ENCODE measurements around the gene NACC1. TPM values are rescaled to one million over a fixed set of nuclear protein-coding genes. Genes with fewer than 3 reads are reported as not detected.

The NACC1 gene
- total RNA-seq, 4 donors from 2014 or later, result 23.8 to 55.2 (median 26.2) TPM

- WGBS, 2 donors (ENCODE audit: low coverage in 1 of 2), result 82 to 89% methylated on average over 5 to 9 of the region's 9 CpGs
- H3K4me1 ChIP-seq, result no peaks in the 10 kb centered on the region
- ATAC-seq, result no peak
Observed at GRCh38 chr19:13127051-13127450, 9.0 kb downstream of the NACC1 start.

GRCh38 chr19:13127811-13128575, 9.9 kb downstream of the NACC1 start:
- no peak for ATAC-seq
- no peak for TF ChIP-seq CTCF (IDR thresholded peaks at IDR 0.05)
- no peak for TF ChIP-seq POLR2AphosphoS5 (IDR thresholded peaks at IDR 0.05)
- no peak for TF ChIP-seq POLR2A (IDR thresholded peaks at IDR 0.05)
- TF ChIP-seq EP300 (IDR thresholded peaks at IDR 0.05), result no peak
- H3K4me1 ChIP-seq, result peaks cover 0 to under 1% (median 0%) of the 10 kb centered on the region in 3 donors
- H3K9me3 ChIP-seq, result no peaks in the 10 kb centered on the region
- H3K27me3 ChIP-seq, result no peaks in the 10 kb centered on the region
- 73 to 81% methylated on average over 2 to 5 of the region's 6 CpGs for WGBS, 2 donors (ENCODE audit: low coverage in 1 of 2)
- peaks cover 0 to 16% of the 10 kb centered on the region in 2 donors for H3K36me3 ChIP-seq
- H3K27ac ChIP-seq, result no peak overlapping the region
- no peak overlapping the region for H3K4me3 ChIP-seq

More at GRCh38 chr19:13127051-13127450, 9.0 kb downstream of the NACC1 start:
- peaks cover 0 to 16% of the 10 kb centered on the region in 2 donors for H3K36me3 ChIP-seq
- H3K4me3 ChIP-seq, result no peak overlapping the region
- no peaks in the 10 kb centered on the region for H3K9me3 ChIP-seq
- no peak overlapping the region for H3K27ac ChIP-seq
- TF ChIP-seq POLR2A (IDR thresholded peaks at IDR 0.05), result no peak
- TF ChIP-seq POLR2AphosphoS5 (IDR thresholded peaks at IDR 0.05), result no peak
- H3K27me3 ChIP-seq, result no peaks in the 10 kb centered on the region

GRCh38 chr19:13128583-13128982, 10.5 kb downstream of the NACC1 start:
- Histone ChIP-seq H3K4me3 (no peak overlapping the region), H3K9me3 (no peaks in the 10 kb centered on the region), H3K27ac (no peak overlapping the region), H3K27me3 (no peaks in the 10 kb centered on the region), H3K4me1 (peaks cover 0 to 7% (median 0%) of the 10 kb centered on the region in 3 donors), H3K36me3 (peaks cover 0 to 16% of the 10 kb centered on the region in 2 donors)
- ATAC-seq, result no peak
- WGBS, 2 donors (ENCODE audit: low coverage in 1 of 2), result no CpG with 5 or more reads among the region's 1 CpG
- no peak for TF ChIP-seq CTCF (IDR thresholded peaks at IDR 0.05)
- TF ChIP-seq EP300 (IDR thresholded peaks at IDR 0.05), result no peak
- no peak for TF ChIP-seq POLR2A (IDR thresholded peaks at IDR 0.05)

GRCh38 chr19:13129384-13129783, 11.3 kb downstream of the NACC1 start:
- H3K27ac ChIP-seq, result no peak overlapping the region
- H3K9me3 ChIP-seq, result no peaks in the 10 kb centered on the region
- TF ChIP-seq POLR2AphosphoS5 (IDR thresholded peaks at IDR 0.05), result no peak
- TF ChIP-seq EP300 (IDR thresholded peaks at IDR 0.05), result no peak
- no peak for TF ChIP-seq POLR2A (IDR thresholded peaks at IDR 0.05)
- no peak for TF ChIP-seq CTCF (IDR thresholded peaks at IDR 0.05)
- H3K4me1 ChIP-seq, result peaks cover 0 to 15% (median 0%) of the 10 kb centered on the region in 3 donors
- ATAC-seq, result no peak
- peaks cover 0 to 12% of the 10 kb centered on the region in 2 donors for H3K36me3 ChIP-seq
- WGBS, 2 donors (ENCODE audit: low coverage in 1 of 2), result no CpG with 5 or more reads among the region's 9 CpGs
- no peak overlapping the region for H3K4me3 ChIP-seq
- H3K27me3 ChIP-seq, result no peaks in the 10 kb centered on the region

GRCh38 chr19:13130886-13131490, 12.9 kb downstream of the NACC1 start:
- peaks cover 0 to 26% (median 0%) of the 10 kb centered on the region in 3 donors for H3K4me1 ChIP-seq
- H3K36me3 ChIP-seq, result peaks cover 0 to 18% of the 10 kb centered on the region in 2 donors
- TF ChIP-seq EP300 (IDR thresholded peaks at IDR 0.05) (no peak), POLR2A (IDR thresholded peaks at IDR 0.05) (no peak), POLR2AphosphoS5 (IDR thresholded peaks at IDR 0.05) (no peak), CTCF (IDR thresholded peaks at IDR 0.05) (no peak)
- 84 to 95% methylated on average over 3 of the region's 3 CpGs for WGBS, 2 donors (ENCODE audit: low coverage in 1 of 2)
- H3K27ac ChIP-seq, result no peak overlapping the region
- no peaks in the 10 kb centered on the region for H3K9me3 ChIP-seq
- no peak overlapping the region for H3K4me3 ChIP-seq
- no peaks in the 10 kb centered on the region for H3K27me3 ChIP-seq
- no peak for ATAC-seq
